Sigmoid colon (tissue), 3 donors: Measurements from ENCODE around the gene C1orf56.

Experiments used
- POLR2A ChIP-seq, 2 donors: fragments of 450-650 bp; IDR thresholded peaks; one replicate each; pipeline ENCODE4 v1.6.1; 2016; ENCODE audit warnings: antibody characterized with exemption in 2 of 2, mild to moderate bottlenecking in 2 of 2, moderate library complexity in 2 of 2
- TF ChIP-seq, protein P1 (sequence below), 4 experiments: fragments of 450-650 bp in 3 of 4; fragments of 200-600 bp in 1 of 4; IDR thresholded peaks; one replicate each; pipeline ENCODE4 v1.5.1; 2016 to 2019; ENCODE audit warnings: antibody characterized with exemption in 4 of 4, mild to moderate bottlenecking in 3 of 4, moderate library complexity in 2 of 4

- TF ChIP-seq, protein P1, sequence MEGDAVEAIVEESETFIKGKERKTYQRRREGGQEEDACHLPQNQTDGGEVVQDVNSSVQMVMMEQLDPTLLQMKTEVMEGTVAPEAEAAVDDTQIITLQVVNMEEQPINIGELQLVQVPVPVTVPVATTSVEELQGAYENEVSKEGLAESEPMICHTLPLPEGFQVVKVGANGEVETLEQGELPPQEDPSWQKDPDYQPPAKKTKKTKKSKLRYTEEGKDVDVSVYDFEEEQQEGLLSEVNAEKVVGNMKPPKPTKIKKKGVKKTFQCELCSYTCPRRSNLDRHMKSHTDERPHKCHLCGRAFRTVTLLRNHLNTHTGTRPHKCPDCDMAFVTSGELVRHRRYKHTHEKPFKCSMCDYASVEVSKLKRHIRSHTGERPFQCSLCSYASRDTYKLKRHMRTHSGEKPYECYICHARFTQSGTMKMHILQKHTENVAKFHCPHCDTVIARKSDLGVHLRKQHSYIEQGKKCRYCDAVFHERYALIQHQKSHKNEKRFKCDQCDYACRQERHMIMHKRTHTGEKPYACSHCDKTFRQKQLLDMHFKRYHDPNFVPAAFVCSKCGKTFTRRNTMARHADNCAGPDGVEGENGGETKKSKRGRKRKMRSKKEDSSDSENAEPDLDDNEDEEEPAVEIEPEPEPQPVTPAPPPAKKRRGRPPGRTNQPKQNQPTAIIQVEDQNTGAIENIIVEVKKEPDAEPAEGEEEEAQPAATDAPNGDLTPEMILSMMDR (IDR thresholded peaks at IDR 0.05): peak; percentile 73 to 95 (median 84)
- TF ChIP-seq POLR2A (IDR thresholded peaks at IDR 0.05): peak; percentile 46 to 75
These were observed 23.1 kb downstream of the C1orf56 start, which contains the start of gene GABPB2 for GRCh38 chr1:151070474-151071276.
